Measurements from ENCODE around the gene SUSD6.

DNA sequence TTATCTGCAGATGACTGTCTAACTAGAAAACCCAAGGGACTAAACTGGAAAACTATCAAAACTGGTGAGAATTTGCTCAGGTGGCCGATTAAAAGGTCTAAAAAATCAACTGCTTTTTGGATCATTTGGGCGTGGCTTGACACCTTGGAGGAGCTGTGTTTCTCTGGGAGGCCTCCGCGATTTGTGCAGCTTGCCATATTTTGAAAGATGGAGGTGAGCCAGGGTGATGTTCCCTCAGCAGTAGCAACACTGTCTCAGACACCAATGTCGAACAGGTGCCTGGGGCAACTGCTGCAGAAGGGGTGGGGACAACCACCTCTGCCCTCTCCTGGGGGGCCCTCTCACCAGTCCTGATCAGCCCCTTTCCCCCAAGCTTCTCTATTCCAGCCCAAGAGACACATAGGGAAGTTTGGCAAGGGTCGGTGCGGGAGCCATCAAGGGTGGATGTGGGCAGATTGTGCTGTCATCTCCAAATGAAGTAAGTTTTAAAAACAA, 40.5 kb upstream of the SUSD6 start:
- TF ChIP-seq, protein P1, sequence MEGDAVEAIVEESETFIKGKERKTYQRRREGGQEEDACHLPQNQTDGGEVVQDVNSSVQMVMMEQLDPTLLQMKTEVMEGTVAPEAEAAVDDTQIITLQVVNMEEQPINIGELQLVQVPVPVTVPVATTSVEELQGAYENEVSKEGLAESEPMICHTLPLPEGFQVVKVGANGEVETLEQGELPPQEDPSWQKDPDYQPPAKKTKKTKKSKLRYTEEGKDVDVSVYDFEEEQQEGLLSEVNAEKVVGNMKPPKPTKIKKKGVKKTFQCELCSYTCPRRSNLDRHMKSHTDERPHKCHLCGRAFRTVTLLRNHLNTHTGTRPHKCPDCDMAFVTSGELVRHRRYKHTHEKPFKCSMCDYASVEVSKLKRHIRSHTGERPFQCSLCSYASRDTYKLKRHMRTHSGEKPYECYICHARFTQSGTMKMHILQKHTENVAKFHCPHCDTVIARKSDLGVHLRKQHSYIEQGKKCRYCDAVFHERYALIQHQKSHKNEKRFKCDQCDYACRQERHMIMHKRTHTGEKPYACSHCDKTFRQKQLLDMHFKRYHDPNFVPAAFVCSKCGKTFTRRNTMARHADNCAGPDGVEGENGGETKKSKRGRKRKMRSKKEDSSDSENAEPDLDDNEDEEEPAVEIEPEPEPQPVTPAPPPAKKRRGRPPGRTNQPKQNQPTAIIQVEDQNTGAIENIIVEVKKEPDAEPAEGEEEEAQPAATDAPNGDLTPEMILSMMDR (IDR thresholded peaks at IDR 0.05; ENCODE audit: low read depth, low read length, missing input control): no peak
- TF ChIP-seq RXRA (IDR thresholded peaks at IDR 0.05) (no peak), SP1 (IDR thresholded peaks at IDR 0.05) (no peak)

All from liver (tissue), 3 donors.